ENCODE data around the gene POP7.

POP7 gene

DNA sequence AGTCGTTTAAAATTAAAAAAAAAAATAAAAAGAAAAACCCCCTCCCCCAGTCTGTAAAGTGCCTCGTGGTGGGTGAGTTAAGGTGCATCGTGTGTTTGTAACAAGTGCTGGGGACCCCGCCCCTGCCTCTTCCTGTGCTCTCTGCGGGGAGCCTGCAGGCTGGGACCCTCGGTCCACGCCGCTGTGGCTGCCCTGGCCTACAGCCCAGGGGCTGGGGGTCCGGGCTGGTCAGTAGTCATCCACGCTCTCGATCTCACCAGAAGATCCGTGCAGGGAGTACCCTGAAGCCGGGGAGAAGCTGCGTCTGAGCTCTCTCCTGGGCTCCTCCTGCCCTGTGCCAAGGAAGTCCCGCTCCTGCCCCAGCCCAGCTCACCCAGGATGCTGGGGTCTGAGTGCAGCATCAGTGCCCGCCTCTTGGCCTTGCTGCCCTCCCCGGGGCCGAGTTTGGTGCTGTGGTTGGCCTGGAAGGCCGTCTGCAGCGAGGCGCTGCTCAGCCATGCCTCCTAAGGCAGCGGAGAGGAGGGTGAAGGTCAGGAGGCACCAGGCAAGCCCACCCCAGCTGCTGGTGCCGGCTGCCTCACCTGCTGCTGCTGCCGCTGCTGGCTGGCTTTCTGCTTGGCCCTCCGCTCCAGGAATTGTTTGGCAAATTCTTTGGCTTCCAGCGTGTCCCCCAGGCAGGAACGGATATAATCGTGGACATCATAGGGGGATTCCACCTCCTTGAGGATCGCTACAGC lies 24.3 kb upstream of the POP7 start:
- TF ChIP-seq, protein P1, sequence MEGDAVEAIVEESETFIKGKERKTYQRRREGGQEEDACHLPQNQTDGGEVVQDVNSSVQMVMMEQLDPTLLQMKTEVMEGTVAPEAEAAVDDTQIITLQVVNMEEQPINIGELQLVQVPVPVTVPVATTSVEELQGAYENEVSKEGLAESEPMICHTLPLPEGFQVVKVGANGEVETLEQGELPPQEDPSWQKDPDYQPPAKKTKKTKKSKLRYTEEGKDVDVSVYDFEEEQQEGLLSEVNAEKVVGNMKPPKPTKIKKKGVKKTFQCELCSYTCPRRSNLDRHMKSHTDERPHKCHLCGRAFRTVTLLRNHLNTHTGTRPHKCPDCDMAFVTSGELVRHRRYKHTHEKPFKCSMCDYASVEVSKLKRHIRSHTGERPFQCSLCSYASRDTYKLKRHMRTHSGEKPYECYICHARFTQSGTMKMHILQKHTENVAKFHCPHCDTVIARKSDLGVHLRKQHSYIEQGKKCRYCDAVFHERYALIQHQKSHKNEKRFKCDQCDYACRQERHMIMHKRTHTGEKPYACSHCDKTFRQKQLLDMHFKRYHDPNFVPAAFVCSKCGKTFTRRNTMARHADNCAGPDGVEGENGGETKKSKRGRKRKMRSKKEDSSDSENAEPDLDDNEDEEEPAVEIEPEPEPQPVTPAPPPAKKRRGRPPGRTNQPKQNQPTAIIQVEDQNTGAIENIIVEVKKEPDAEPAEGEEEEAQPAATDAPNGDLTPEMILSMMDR (IDR thresholded peaks at IDR 0.05; ENCODE audit: low read depth, low read length) = no peak
- H3K4me3 ChIP-seq (ENCODE audit: low read depth, low read length) = no peak overlapping the region

DNA sequence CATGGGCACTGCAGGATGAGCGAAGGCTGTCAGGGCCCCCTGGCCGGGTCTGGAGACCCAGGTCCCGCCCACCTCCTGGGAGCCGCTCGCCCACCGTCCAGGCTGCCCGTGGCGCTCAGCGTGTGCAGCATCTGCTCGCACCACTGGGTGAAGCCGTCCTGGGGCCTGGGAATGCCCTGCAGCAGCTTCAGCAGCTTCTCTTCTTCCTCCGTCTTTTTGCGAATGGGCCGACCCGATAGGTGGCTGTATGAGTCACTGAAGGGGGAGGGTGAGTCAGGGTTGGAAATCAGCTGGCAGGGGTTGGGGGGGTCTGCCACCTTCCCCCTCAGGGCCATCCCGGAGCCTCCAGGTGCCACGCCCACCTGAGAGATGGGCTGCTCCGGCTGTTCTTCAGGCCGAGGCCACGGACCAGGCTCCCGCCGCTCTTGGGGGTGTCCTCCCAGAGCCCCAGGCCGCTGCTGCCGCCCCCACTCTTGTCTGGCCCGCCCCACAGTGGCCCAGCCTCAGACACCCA lies 23.6 kb upstream of the POP7 start:
- TF ChIP-seq, protein P1 (IDR thresholded peaks at IDR 0.05; ENCODE audit: low read depth, low read length) = no peak
- no peak overlapping the region for H3K4me3 ChIP-seq (ENCODE audit: low read depth, low read length)

DNA sequence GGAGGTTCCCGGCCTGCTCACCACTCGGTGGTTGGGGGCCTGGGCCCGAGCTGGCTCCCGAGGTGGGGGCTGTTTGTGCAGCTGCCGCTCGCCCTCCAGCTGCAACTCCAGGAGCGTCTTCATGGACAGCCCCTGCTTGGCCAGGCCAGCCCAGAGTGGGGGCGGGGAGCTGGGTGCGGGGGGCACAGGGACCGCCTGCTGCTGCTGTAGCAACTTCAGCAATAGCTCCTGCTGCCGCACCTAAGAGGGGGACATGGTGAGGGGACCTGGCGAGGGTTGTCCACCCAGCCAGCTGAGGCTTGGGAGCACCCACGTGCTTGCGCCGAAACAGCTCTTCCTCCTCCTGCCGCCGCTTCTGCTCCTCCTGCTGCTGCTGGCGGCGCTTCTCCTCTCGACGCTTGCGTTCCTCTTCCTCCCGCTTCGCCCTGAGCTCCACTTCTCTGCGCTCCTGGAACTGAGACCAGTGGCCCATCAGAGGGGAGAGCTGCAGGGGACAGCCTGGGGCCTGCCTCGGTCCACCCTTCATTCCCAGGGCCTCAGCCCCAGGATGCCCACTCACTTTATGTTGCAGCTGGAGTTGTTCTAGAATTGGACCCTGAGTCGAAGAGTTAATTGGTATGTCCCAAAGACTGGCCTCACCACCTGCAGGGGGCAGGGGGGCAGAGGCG lies 22.8 kb upstream of the POP7 start:
- H3K4me3 ChIP-seq (ENCODE audit: low read depth, low read length) = no peak overlapping the region
- TF ChIP-seq, protein P1 (IDR thresholded peaks at IDR 0.05; ENCODE audit: low read depth, low read length) = no peak

DNA sequence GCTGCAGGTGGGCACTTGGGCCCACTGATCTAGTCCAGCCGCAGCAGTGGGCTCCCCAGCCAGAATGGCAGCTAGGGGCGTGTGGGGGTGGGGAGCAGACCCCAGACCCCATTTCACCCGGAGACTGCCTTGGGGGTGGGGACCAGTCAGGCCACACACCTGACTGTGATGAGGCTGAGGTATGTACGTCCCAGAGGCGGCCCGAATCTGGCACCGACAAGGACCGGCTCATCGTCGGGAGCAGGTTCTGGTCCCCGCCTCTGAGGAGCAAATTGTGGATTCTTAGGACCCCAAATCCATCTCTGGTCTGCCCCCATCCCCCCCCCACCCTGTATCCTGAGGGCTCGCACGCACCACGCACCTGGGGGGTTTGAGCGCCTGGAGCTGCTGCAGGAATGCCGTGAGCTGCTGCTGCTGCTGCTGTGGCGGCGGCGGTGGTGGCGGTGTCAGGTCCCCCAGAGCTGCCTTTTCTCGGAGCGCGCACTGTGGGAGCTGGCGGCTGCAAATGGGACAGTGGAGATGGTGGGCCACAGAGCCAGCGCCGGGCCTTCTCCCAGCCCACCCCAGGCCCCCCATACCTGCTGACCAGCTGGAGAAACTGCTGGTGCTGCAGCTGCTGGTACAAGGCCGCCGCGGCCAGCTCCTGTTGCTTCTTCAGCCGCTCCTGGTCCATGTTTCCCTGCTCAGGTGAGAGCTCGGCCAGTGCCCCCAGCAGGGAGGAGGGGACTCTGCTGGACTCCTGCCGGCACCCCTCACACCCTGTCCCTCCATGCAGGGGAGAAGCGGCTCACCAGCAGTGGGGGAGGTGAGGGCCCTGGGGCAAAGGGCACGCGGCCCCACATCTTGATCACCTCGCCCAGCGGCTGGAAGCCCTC lies 22.0 kb upstream of the POP7 start:
- TF ChIP-seq, protein P1 (IDR thresholded peaks at IDR 0.05; ENCODE audit: low read depth, low read length) = no peak

DNA sequence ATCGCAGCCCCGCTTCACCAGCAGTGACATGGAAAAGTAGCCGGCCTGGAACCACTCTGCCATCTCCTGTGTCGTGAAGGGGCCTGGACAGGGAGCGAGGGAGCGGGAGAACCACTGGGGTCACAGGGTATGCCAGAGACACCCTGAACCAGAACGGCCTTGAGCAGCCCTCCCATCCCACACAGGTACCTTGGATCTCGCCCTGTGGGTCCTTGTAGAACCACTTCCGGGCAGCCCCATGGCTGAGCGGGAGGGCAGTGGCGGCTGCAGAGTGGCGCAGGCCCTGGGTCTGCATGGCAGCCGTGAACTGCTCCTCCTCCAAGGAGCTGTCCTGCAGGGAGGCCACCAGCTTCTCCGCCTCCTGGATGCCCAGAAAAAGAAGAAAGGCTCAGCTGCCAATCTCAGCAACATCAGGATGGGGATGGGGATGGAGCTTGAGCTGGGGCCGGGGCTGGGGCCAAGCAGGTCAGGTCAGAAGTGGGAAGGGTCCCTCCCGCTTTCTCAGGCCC lies 21.3 kb upstream of the POP7 start:
- no peak overlapping the region for H3K4me3 ChIP-seq (ENCODE audit: low read depth, low read length)
- TF ChIP-seq, protein P1 (IDR thresholded peaks at IDR 0.05; ENCODE audit: low read depth, low read length) = no peak

More for the DNA sequence above, 22.0 kb upstream of the POP7 start:
- H3K4me3 ChIP-seq (ENCODE audit: low read depth, low read length) = no peak overlapping the region

DNA sequence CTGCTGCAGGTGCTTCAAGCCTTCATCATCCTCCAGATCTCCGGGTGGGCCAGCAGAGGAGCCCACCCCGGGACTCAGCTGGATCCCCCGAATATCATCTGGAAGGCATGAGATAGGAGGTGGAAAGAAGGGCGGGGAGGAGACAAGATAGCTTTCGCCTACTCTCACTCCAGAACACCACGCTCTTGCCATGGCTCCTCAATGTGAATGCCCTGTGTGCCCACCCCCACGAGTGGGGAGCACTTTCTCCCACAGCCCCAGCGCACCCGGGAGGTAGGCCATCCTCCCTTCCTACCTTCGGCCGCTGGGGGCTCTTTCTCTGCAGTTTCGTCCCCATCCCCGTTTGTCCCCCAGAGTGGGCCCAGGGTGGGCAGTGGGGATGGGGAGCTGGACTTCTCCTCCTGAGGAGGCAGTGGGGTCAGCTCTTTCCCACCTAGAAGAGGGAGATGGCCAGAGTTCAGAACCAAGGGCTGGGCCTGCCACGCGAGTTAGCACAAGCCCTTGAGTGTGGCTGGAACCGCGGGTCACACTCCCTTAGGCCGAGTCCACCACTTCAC lies 20.8 kb upstream of the POP7 start:
- TF ChIP-seq, protein P1 (IDR thresholded peaks at IDR 0.05; ENCODE audit: low read depth, low read length) = no peak
- H3K4me3 ChIP-seq (ENCODE audit: low read depth, low read length) = no peak overlapping the region

All from WI38 (cell line).